H1 (cell line): Measurements from ENCODE around the gene TLE4. TPM values are rescaled to one million over a fixed set of nuclear protein-coding genes. Genes with fewer than 3 reads are reported as not detected.

Experiments
- CTCF ChIA-PET: fragments of 300-600 bp; sonication (Branson Sonifier 250); formaldehyde crosslinking; loops from one replicate; lab custom pipeline; 2021; ENCODE audit not compliant: partially characterized antibody; lab: Charles Lee
- POLR2A ChIA-PET: fragments of 300-600 bp; sonication (Branson Sonifier 250); formaldehyde crosslinking; loops from one replicate; lab custom pipeline; 2021; ENCODE audit warnings: inconsistent platforms; ENCODE audit not compliant: partially characterized antibody; lab: Charles Lee
- DNase-seq, 2 experiments: peaks; one replicate each; pipeline versions ENCODE4 v3.0.0 to v3.0.0-alpha.2; 2010 to 2022; ENCODE audit warnings: low spot score in 2 of 2, low read depth in 1 of 2, mixed read lengths in 1 of 2
- FAIRE-seq: peaks from 2 replicates; lab custom pipeline; 2011; peaks lifted over from hg19 to GRCh38; lab: Jason Lieb, UNC
- H2AFZ ChIP-seq: 2 replicates; pipeline ENCODE4 v1.8.1; 2012; ENCODE audit warnings: low read length, inconsistent platforms
- H2AK5ac ChIP-seq: 2 replicates; pipeline ENCODE4 v1.6.1; 2013; ENCODE audit warnings: low read depth, low read length
- H2BK120ac ChIP-seq: replicated peaks from 2 replicates; pipeline ENCODE3; 2013; ENCODE audit warnings: low read depth, low read length, inconsistent platforms
- H2BK12ac ChIP-seq: 2 replicates; pipeline ENCODE4 v1.6.1; 2013; ENCODE audit warnings: low read depth, low read length
- H2BK15ac ChIP-seq: 2 replicates; pipeline ENCODE4 v1.6.1; 2013; ENCODE audit warnings: low read length
- H2BK20ac ChIP-seq: 2 replicates; pipeline ENCODE4 v1.6.1; 2013; ENCODE audit warnings: low read length
- H2BK5ac ChIP-seq: 2 replicates; pipeline ENCODE4 v1.6.1; 2013; ENCODE audit warnings: low read depth, low read length
- H3K14ac ChIP-seq: 2 replicates; pipeline ENCODE4 v1.6.1; 2013; ENCODE audit warnings: inconsistent platforms; ENCODE audit not compliant: insufficient read length
- H3K18ac ChIP-seq: 2 replicates; pipeline ENCODE4 v1.6.1; 2013; ENCODE audit warnings: low read length; ENCODE audit errors: extremely low read depth
- H3K23ac ChIP-seq: 2 replicates; pipeline ENCODE4 v1.6.1; 2013; ENCODE audit warnings: inconsistent platforms; ENCODE audit not compliant: insufficient read length
- H3K23me2 ChIP-seq: 2 replicates; pipeline ENCODE4 v1.6.1; 2013; ENCODE audit warnings: low read depth, low read length
- H3K27ac ChIP-seq: 2 replicates; pipeline ENCODE4 v1.6.1; 2011; ENCODE audit warnings: low read depth, low read length, inconsistent platforms
- H3K27me3 ChIP-seq, 4 experiments: replicated peaks in 1 of 4; 1 replicate in 1 of 4; 2 replicates in 3 of 4; pipeline versions ENCODE4 v1.6.1 to v1.8.1; 2011 to 2013; ENCODE audit warnings: low read length in 3 of 4, mild to moderate bottlenecking in 3 of 4, inconsistent platforms in 2 of 4, mixed read lengths in 2 of 4, moderate library complexity in 1 of 4; ENCODE audit not compliant: control insufficient read depth in 3 of 4, insufficient read depth in 3 of 4; ENCODE audit errors: extremely low read depth in 1 of 4
- H3K36me3 ChIP-seq, 4 experiments: 2 replicates each; pipeline versions ENCODE4 v1.6.1 to v1.8.1; 2011 to 2013; ENCODE audit warnings: mild to moderate bottlenecking in 4 of 4, low read length in 3 of 4, moderate library complexity in 2 of 4, control low read depth in 1 of 4, inconsistent platforms in 1 of 4; ENCODE audit not compliant: insufficient read depth in 4 of 4, control insufficient read depth in 2 of 4
- H3K4ac ChIP-seq: replicated peaks from 2 replicates; pipeline ENCODE3; 2013; ENCODE audit warnings: low read length, low read depth, mixed read lengths, inconsistent platforms; ENCODE audit not compliant: insufficient read length
- H3K4me1 ChIP-seq, 4 experiments: replicated peaks in 1 of 4; 1 replicate in 1 of 4; 2 replicates in 3 of 4; pipeline versions ENCODE4 v1.6.1 to v1.8.1; 2011 to 2013; ENCODE audit warnings: low read length in 3 of 4, inconsistent platforms in 2 of 4, mixed read lengths in 1 of 4; ENCODE audit not compliant: insufficient read depth in 4 of 4, control insufficient read depth in 3 of 4
- H3K4me2 ChIP-seq, 2 experiments: 2 replicates each; pipeline versions ENCODE4 v1.6.1 to v1.8.1; 2011 to 2013; ENCODE audit warnings: low read depth in 2 of 2, low read length in 2 of 2, control low read depth in 1 of 2, inconsistent platforms in 1 of 2, mild to moderate bottlenecking in 1 of 2; ENCODE audit not compliant: insufficient read depth in 1 of 2
- H3K4me3 ChIP-seq, 4 experiments: fragments of 200-600, 300-600 bp in 1 of 4; sonication (generic), shearing (Covaris generic), sonication (Bioruptor Twin) in 1 of 4; 2 replicates each; pipeline versions ENCODE4 v1.5.1 to v1.8.1; 2011 to 2016; ENCODE audit warnings: low read length in 4 of 4, low read depth in 3 of 4, control low read depth in 2 of 4, inconsistent platforms in 2 of 4, mild to moderate bottlenecking in 2 of 4, mixed read lengths in 1 of 4, moderate library complexity in 1 of 4; ENCODE audit not compliant: insufficient read depth in 2 of 4; ENCODE audit errors: extremely low read depth in 1 of 4
- H3K56ac ChIP-seq: replicated peaks from 2 replicates; pipeline ENCODE3; 2013; ENCODE audit warnings: low read depth, mild to moderate bottlenecking, mixed read lengths, low read length, inconsistent platforms; ENCODE audit not compliant: insufficient read length
- H3K79me1 ChIP-seq: 2 replicates; pipeline ENCODE4 v1.6.1; 2013; ENCODE audit warnings: low read depth, low read length, control low read depth
- H3K79me2 ChIP-seq, 2 experiments: 2 replicates each; pipeline versions ENCODE4 v1.6.1 to v1.8.1; 2012 to 2013; ENCODE audit warnings: low read length in 2 of 2, mild to moderate bottlenecking in 2 of 2, inconsistent platforms in 1 of 2; ENCODE audit not compliant: insufficient read depth in 2 of 2, control insufficient read depth in 1 of 2
- H3K9ac ChIP-seq, 4 experiments: replicated peaks in 1 of 4; 1 replicate in 1 of 4; 2 replicates in 3 of 4; pipeline versions ENCODE4 v1.6.1 to v1.8.1; 2011 to 2013; ENCODE audit warnings: low read depth in 3 of 4, low read length in 3 of 4, control low read depth in 2 of 4, mild to moderate bottlenecking in 2 of 4, moderate library complexity in 2 of 4, inconsistent platforms in 1 of 4; ENCODE audit errors: extremely low read depth in 1 of 4
- H3K9me3 ChIP-seq, 2 experiments: 2 replicates each; pipeline versions ENCODE4 v1.6.1 to v1.8.1; 2012 to 2013; ENCODE audit warnings: mild to moderate bottlenecking in 2 of 2, moderate library complexity in 2 of 2, control low read depth in 1 of 2, inconsistent platforms in 1 of 2, low read depth in 1 of 2, low read length in 1 of 2, mixed read lengths in 1 of 2; ENCODE audit not compliant: insufficient read depth in 2 of 2
- H4K20me1 ChIP-seq, 2 experiments: replicated peaks in 1 of 2; 2 replicates each; pipeline versions ENCODE3 to v1.8.1; 2011 to 2013; ENCODE audit warnings: inconsistent platforms in 2 of 2, low read length in 2 of 2, mild to moderate bottlenecking in 1 of 2; ENCODE audit not compliant: insufficient read depth in 2 of 2, control insufficient read depth in 1 of 2
- H4K5ac ChIP-seq: 2 replicates; pipeline ENCODE4 v1.6.1; 2013; ENCODE audit warnings: low read length, low read depth, mixed read lengths, inconsistent platforms; ENCODE audit not compliant: insufficient read length
- H4K8ac ChIP-seq: 2 replicates; pipeline ENCODE4 v1.8.0; 2013; ENCODE audit warnings: mild to moderate bottlenecking, moderate library complexity, low read length, inconsistent platforms; ENCODE audit not compliant: insufficient read depth; ENCODE audit errors: extremely low read depth
- H4K91ac ChIP-seq: replicated peaks from 2 replicates; pipeline ENCODE3; 2013; ENCODE audit warnings: low read length, mixed read lengths, inconsistent platforms; ENCODE audit not compliant: insufficient read length
- CBX8 ChIP-seq: fragments of 300-800, 300-1000 bp; sonication (generic); IDR thresholded peaks from 2 replicates; pipeline ENCODE4 v1.7.1; 2016; ENCODE audit warnings: low read depth, low read length, borderline replicate concordance
- CHD2 ChIP-seq: IDR thresholded peaks from 2 replicates; pipeline ENCODE4 v1.6.1; 2012; ENCODE audit warnings: low read length, improper control_type of control experiment
- EGR1 ChIP-seq: IDR thresholded peaks from 2 replicates; pipeline ENCODE4 v1.6.1; 2011; ENCODE audit warnings: low read depth, low read length, borderline replicate concordance
- EP300 ChIP-seq, 2 experiments: IDR thresholded peaks; 1 replicate in 1 of 2; 2 replicates in 1 of 2; pipeline ENCODE4 v1.6.1; 2011 to 2012; ENCODE audit warnings: low read depth in 2 of 2, low read length in 2 of 2, mild to moderate bottlenecking in 2 of 2, borderline replicate concordance in 1 of 2, inconsistent platforms in 1 of 2, moderate library complexity in 1 of 2
- HDAC2 ChIP-seq, 2 experiments: fragments of 300-600 bp in 1 of 2; sonication (generic) in 1 of 2; IDR thresholded peaks; 2 replicates each; pipeline ENCODE4 v1.6.1; 2011 to 2012; ENCODE audit warnings: low read depth in 2 of 2, low read length in 2 of 2, mild to moderate bottlenecking in 2 of 2, moderate library complexity in 2 of 2, borderline replicate concordance in 1 of 2, inconsistent platforms in 1 of 2
- JUND ChIP-seq: IDR thresholded peaks from 2 replicates; pipeline ENCODE4 v1.6.1; 2011; ENCODE audit warnings: mild to moderate bottlenecking, improper control_type of control experiment, low read length
- RXRA ChIP-seq: IDR thresholded peaks from 2 replicates; pipeline ENCODE4 v1.6.1; 2011; ENCODE audit warnings: low read depth, mild to moderate bottlenecking, low read length, moderate library complexity; ENCODE audit not compliant: insufficient read depth
- SP1 ChIP-seq: IDR thresholded peaks from 2 replicates; pipeline ENCODE4 v1.6.1; 2011; ENCODE audit warnings: low read depth, low read length
- TBP ChIP-seq: IDR thresholded peaks from 2 replicates; pipeline ENCODE4 v1.6.1; 2011; ENCODE audit warnings: low read depth, low read length, improper control_type of control experiment
- TCF12 ChIP-seq: IDR thresholded peaks from 2 replicates; pipeline ENCODE4 v1.6.1; 2011; ENCODE audit warnings: low read depth, mild to moderate bottlenecking, low read length
- YY1 ChIP-seq: IDR thresholded peaks from 2 replicates; pipeline ENCODE4 v1.6.1; 2011; ENCODE audit warnings: low read depth, mild to moderate bottlenecking, low read length
- ZNF274 ChIP-seq: IDR thresholded peaks from 2 replicates; pipeline ENCODE4 v1.7.0; 2012; ENCODE audit warnings: low read length, borderline replicate concordance; ENCODE audit errors: extremely low read depth
- WGBS, 2 experiments: shearing (Covaris generic) in 1 of 2; methylation state at CpG; one replicate each; pipeline versions ENCODE4 v1.1.6 to v1.1.7; 2013 to 2015; ENCODE audit warnings: low lambda C conversion rate in 2 of 2, mixed read lengths in 2 of 2, inconsistent platforms in 1 of 2, low coverage in 1 of 2, missing lambda C conversion rate in 1 of 2; ENCODE audit not compliant: insufficient replicate concordance in 2 of 2, insufficient coverage in 1 of 2, insufficient read length in 1 of 2; ENCODE audit errors: extremely low coverage in 1 of 2, missing lambda C conversion rate in 1 of 2; 5-methylcytosine and 5-hydroxymethylcytosine counted together
- polyA plus RNA-seq, 7 experiments: library from polyadenylated mRNA; depleted of rRNA in 3 of 7; stranded (reverse) in 5 of 7; unstranded in 2 of 7; fragments of >200 nt in 5 of 7; fragments of 200-250 nt in 2 of 7; gene quantifications; 1 replicate in 5 of 7; 2 replicates in 1 of 7; 4 replicates in 1 of 7; pipeline versions ENCODE4 v1.2.1 to v1.2.3, GENCODE V29; 2011 to 2013; ENCODE audit warnings: missing spikeins in 2 of 7, mixed read lengths in 2 of 7
- total RNA-seq: library from RNA; stranded (reverse); fragmentation: NEBNext Ultra II Directional; extraction: Animal tissue kit (Norgen Biotek cat#: 25700); gene quantifications from 2 replicates; pipeline ENCODE4 v1.2.1, GENCODE V29; 2021

Gene TLE4
- total and polyA plus RNA-seq, 2 of the 8 experiments (the other 6 are each of a cell fraction or from before 2014, with no cell fraction given), result 32.4 to 36.9 TPM

DNA sequence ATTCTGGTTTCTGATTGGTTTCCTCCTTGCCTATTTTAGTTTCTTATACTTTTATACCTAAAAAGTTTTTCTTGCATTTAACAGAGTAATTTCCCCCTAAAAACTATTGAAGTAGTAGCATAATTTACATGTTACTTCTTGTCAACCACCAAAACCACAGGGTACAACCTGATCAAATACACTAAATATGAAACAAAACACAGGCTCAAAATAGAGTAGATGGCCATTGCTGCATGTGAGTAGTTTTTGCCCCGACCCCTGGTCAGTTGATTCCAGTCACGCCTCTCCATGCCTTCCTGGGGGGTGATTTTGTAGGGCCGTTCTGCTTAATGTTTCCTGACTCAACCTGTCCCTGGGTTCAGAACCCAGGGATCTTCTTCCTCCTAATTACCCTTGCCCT is 101.8 kb downstream of the TLE4 start:
- Histone ChIP-seq H2AK5ac (no peak overlapping the region), H3K4me2 (no peak overlapping the region), H3K4ac (no peak overlapping the region), H3K18ac (no peak overlapping the region), H4K8ac (no peak overlapping the region), H3K56ac (no peak overlapping the region), H3K79me1 (no peaks in the 10 kb centered on the region), H3K14ac (no peak overlapping the region), H4K91ac (no peak overlapping the region), H3K23ac (no peak overlapping the region), H4K5ac (no peak overlapping the region), H3K27ac (no peak overlapping the region), H2BK12ac (no peak overlapping the region), H3K27me3 (no peaks in the 10 kb centered on the region), H3K4me1 (peaks cover 2 to 17% (median 12%) of the 10 kb centered on the region in 4 experiments; a peak in 5 of 7 replicates), H2BK5ac (no peak overlapping the region), H3K4me3 (no peak overlapping the region), H2AFZ (no peak overlapping the region), H3K9ac (no peak overlapping the region), H3K36me3 (no peaks in the 10 kb centered on the region; a peak in 1 of 8 replicates), H3K23me2 (no peaks in the 10 kb centered on the region), H4K20me1 (peaks cover 0 to 2% of the 10 kb centered on the region in 2 experiments), H2BK120ac (no peak overlapping the region), H3K9me3 (no peaks in the 10 kb centered on the region), H3K79me2 (no peaks in the 10 kb centered on the region; a peak in 1 of 4 replicates), H2BK20ac (no peak overlapping the region), H2BK15ac (no peak overlapping the region)
- FAIRE-seq (no peak), DNase-seq (no peak)
- TF ChIP-seq TCF12 (no peak), EP300 (IDR thresholded peaks at IDR 0.05; ENCODE audit: borderline replicate concordance in 1 of 2, low read depth in 2 of 2, low read length in 2 of 2) (no peak), SP1 (no peak), YY1 (no peak), EGR1 (no peak), ZNF274 (no peak), TBP (no peak), RXRA (no peak), CBX8 (no peak), HDAC2 (IDR thresholded peaks at IDR 0.05; ENCODE audit: borderline replicate concordance in 1 of 2, low read depth in 2 of 2, low read length in 2 of 2) (no peak), CHD2 (no peak), JUND (no peak)
- ChIA-PET CTCF (no interaction called here), POLR2A (no interaction called here)
- WGBS, 2 experiments, result 86% methylated on average over 3 of the region's 3 CpGs; no CpG with 5 or more reads in 1 of the 2 experiments
